ENCODE measurements around the gene TRAF3IP1. TPM values are rescaled to one million over a fixed set of nuclear protein-coding genes. Genes with fewer than 3 reads are reported as not detected.

The TRAF3IP1 gene
- total and polyA plus RNA-seq, 2 of the 13 experiments (the other 11 are each of a cell fraction or from before 2014, with no cell fraction given), result 4.1 to 12.9 TPM

GRCh38 chr2:238445409-238446190 lies 125.3 kb downstream of the TRAF3IP1 start:
- no TSS peak for BruUV-seq (replicated peaks)
- peaks cover 43 to 67% of the 10 kb centered on the region in 2 experiments for H3K36me3 ChIP-seq (replicated peaks in 1 of 2; ENCODE audit: control insufficient read depth in 1 of 2, insufficient read depth in 2 of 2, low read length in 2 of 2)
- ChIA-PET CTCF (ENCODE audit: low intra/inter-chr PET ratio, low total read pairs) (no interaction called here), POLR2A (no interaction called here)
- H4K20me1 ChIP-seq (ENCODE audit: insufficient read depth, low read length), result no peaks in the 10 kb centered on the region
- H3K27me3 ChIP-seq (ENCODE audit: control insufficient read depth in 1 of 2, insufficient read depth in 2 of 2, low read length in 2 of 2), result no peaks in the 10 kb centered on the region
- ATAC-seq (no peak), FAIRE-seq (no peak), DNase-seq (ENCODE audit: low spot score) (no peak)
- H3K27ac ChIP-seq (ENCODE audit: extremely low read length, insufficient read depth, low read length), result no peak overlapping the region
- H3K9ac ChIP-seq (ENCODE audit: insufficient read depth, low read depth, low read length), result no peak overlapping the region
- H3K4me3 ChIP-seq (replicated peaks in 1 of 3; ENCODE audit: insufficient read depth in 1 of 3, low read depth in 2 of 3, low read length in 3 of 3), result no peak overlapping the region
- H3K79me2 ChIP-seq (ENCODE audit: insufficient read depth, low read length), result peaks cover 49% of the 10 kb centered on the region
- 96% methylated on average over 17 of the region's 17 CpGs for WGBS (ENCODE audit: low lambda C conversion rate)
- H3K4me1 ChIP-seq (ENCODE audit: insufficient read depth, low read length), result peaks cover 52% of the 10 kb centered on the region
- no peaks in the 10 kb centered on the region for H3K9me3 ChIP-seq (ENCODE audit: low read length)
- intact Hi-C loops (cut with micrococcal nuclease; ENCODE audit: unreplicated experiment) (loop anchor here (10.0 kb wide), 1 partner anchor 381 kb away; the partner anchor contains the start of gene SCLY), in situ Hi-C loops (cut with HindIII; ENCODE audit: extremely low pct_ligation_motif_present, low pct_unique_long_range_greater_than_20kb) (no loop called here)
- H2AFZ ChIP-seq (ENCODE audit: low read length), result no peak overlapping the region
- no peak overlapping the region for H3K4me2 ChIP-seq (ENCODE audit: low read depth, low read length)
- TF ChIP-seq ZNF724P (CRISPR knock-in tag; IDR thresholded peaks at IDR 0.05; ENCODE audit: borderline replicate concordance) (no peak), STAG1 (CRISPR knock-in tag; IDR thresholded peaks at IDR 0.05) (no peak), ZNF569 (CRISPR knock-in tag; IDR thresholded peaks at IDR 0.05; ENCODE audit: borderline replicate concordance) (no peak), CBX2 (IDR thresholded peaks at IDR 0.05; ENCODE audit: low read depth, low read length) (no peak), CBX2 (CRISPR knock-in tag; IDR thresholded peaks at IDR 0.05; ENCODE audit: low read depth) (no peak), ATF1 (CRISPR knock-in tag; IDR thresholded peaks at IDR 0.05) (no peak), CEBPZ (IDR thresholded peaks at IDR 0.05; ENCODE audit: low read length) (no peak), SOX13 (IDR thresholded peaks at IDR 0.05) (no peak), SOX13 (CRISPR knock-in tag; conservative IDR thresholded peaks at IDR 0.05 in 1 of 2, IDR thresholded peaks at IDR 0.05 in 1 of 2) (no peak), ZSCAN22 (CRISPR knock-in tag; IDR thresholded peaks at IDR 0.05) (no peak), ZC3H13 (CRISPR knock-in tag; IDR thresholded peaks at IDR 0.05) (no peak), RFX1 (IDR thresholded peaks at IDR 0.05) (no peak), MYPOP (CRISPR knock-in tag; IDR thresholded peaks at IDR 0.05) (no peak), FOXJ3 (CRISPR knock-in tag; IDR thresholded peaks at IDR 0.05; ENCODE audit: borderline replicate concordance) (no peak)
- TF ChIP-seq, protein P1, sequence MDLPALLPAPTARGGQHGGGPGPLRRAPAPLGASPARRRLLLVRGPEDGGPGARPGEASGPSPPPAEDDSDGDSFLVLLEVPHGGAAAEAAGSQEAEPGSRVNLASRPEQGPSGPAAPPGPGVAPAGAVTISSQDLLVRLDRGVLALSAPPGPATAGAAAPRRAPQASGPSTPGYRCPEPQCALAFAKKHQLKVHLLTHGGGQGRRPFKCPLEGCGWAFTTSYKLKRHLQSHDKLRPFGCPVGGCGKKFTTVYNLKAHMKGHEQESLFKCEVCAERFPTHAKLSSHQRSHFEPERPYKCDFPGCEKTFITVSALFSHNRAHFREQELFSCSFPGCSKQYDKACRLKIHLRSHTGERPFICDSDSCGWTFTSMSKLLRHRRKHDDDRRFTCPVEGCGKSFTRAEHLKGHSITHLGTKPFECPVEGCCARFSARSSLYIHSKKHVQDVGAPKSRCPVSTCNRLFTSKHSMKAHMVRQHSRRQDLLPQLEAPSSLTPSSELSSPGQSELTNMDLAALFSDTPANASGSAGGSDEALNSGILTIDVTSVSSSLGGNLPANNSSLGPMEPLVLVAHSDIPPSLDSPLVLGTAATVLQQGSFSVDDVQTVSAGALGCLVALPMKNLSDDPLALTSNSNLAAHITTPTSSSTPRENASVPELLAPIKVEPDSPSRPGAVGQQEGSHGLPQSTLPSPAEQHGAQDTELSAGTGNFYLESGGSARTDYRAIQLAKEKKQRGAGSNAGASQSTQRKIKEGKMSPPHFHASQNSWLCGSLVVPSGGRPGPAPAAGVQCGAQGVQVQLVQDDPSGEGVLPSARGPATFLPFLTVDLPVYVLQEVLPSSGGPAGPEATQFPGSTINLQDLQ (CRISPR knock-in tag; IDR thresholded peaks at IDR 0.05), result no peak
- TF ChIP-seq, protein P2, sequence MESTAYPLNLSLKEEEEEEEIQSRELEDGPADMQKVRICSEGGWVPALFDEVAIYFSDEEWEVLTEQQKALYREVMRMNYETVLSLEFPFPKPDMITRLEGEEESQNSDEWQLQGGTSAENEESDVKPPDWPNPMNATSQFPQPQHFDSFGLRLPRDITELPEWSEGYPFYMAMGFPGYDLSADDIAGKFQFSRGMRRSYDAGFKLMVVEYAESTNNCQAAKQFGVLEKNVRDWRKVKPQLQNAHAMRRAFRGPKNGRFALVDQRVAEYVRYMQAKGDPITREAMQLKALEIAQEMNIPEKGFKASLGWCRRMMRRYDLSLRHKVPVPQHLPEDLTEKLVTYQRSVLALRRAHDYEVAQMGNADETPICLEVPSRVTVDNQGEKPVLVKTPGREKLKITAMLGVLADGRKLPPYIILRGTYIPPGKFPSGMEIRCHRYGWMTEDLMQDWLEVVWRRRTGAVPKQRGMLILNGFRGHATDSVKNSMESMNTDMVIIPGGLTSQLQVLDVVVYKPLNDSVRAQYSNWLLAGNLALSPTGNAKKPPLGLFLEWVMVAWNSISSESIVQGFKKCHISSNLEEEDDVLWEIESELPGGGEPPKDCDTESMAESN (CRISPR knock-in tag; conservative IDR thresholded peaks at IDR 0.05), result no peak
